MCF 10A (cell line): ENCODE results near the gene CROCC2. TPM values are rescaled to one million over a fixed set of nuclear protein-coding genes. Genes with fewer than 3 reads are reported as not detected.

Experiments
- BruUV-seq: library from RNA; stranded (reverse); fragments of 400-500 nt; replicated peaks from 2 replicates; lab custom pipeline; 2021; lab: Mats Ljungman, UMichigan
- CTCF ChIA-PET: fragments of 300-600 bp; sonication (Branson Sonifier 250); formaldehyde crosslinking; extraction: SDS; loops from one replicate; lab custom pipeline; 2021; ENCODE audit warnings: antibody characterized with exemption, inconsistent platforms; lab: Yijun Ruan, JAX
- POLR2A ChIA-PET: fragments of 300-600, 350-650 bp; sonication (Branson Sonifier 250); formaldehyde crosslinking; extraction: SDS; loops from one replicate; lab custom pipeline; 2020; ENCODE audit warnings: antibody characterized with exemption, inconsistent platforms; lab: Yijun Ruan, JAX
- DNase-seq: peaks from one replicate; pipeline ENCODE4 v3.0.0-alpha.2; 2018; ENCODE audit not compliant: unreplicated experiment
- H3K27ac Mint-ChIP-seq: one replicate; pipeline ENCODE4 v1.8.0; 2022; ENCODE audit warnings: mild to moderate bottlenecking, low read depth, mixed read lengths; ENCODE audit not compliant: unreplicated experiment
- H3K27me3 Mint-ChIP-seq: one replicate; pipeline ENCODE4 v1.8.0; 2022; ENCODE audit warnings: mixed read lengths; ENCODE audit not compliant: insufficient read depth, unreplicated experiment
- H3K36me3 Mint-ChIP-seq: one replicate; pipeline ENCODE4 v1.8.0; 2022; ENCODE audit warnings: mild to moderate bottlenecking, moderate library complexity, mixed read lengths; ENCODE audit not compliant: insufficient read depth, unreplicated experiment
- H3K4me1 Mint-ChIP-seq: one replicate; pipeline ENCODE4 v1.8.0; 2022; ENCODE audit warnings: mixed read lengths; ENCODE audit not compliant: insufficient read depth, unreplicated experiment
- H3K4me3 Mint-ChIP-seq: one replicate; pipeline ENCODE4 v1.8.0; 2022; ENCODE audit warnings: mild to moderate bottlenecking, moderate library complexity, mixed read lengths; ENCODE audit not compliant: unreplicated experiment
- H3K9me3 Mint-ChIP-seq: one replicate; pipeline ENCODE4 v1.8.0; 2022; ENCODE audit warnings: mixed read lengths; ENCODE audit not compliant: unreplicated experiment
- intact Hi-C: fragments of 100-400 bp; cut with micrococcal nuclease; formaldehyde crosslinking; loops from 2 replicates; pipeline ENCODE4 v1.14.1; 2022
- total RNA-seq: library from RNA; stranded (reverse); gene quantifications from 2 replicates; pipeline ENCODE4 v1.2.3, GENCODE V29; 2022
- TF ChIP-seq, protein P1 (sequence below): fragments of 200-600 bp; IDR thresholded peaks from one replicate; pipeline ENCODE4 v1.8.0; 2022; ENCODE audit warnings: antibody characterized with exemption, mild to moderate bottlenecking; ENCODE audit not compliant: unreplicated experiment

CROCC2 gene
- total RNA-seq, 1 experiment from 2014 or later, result not detected

DNA sequence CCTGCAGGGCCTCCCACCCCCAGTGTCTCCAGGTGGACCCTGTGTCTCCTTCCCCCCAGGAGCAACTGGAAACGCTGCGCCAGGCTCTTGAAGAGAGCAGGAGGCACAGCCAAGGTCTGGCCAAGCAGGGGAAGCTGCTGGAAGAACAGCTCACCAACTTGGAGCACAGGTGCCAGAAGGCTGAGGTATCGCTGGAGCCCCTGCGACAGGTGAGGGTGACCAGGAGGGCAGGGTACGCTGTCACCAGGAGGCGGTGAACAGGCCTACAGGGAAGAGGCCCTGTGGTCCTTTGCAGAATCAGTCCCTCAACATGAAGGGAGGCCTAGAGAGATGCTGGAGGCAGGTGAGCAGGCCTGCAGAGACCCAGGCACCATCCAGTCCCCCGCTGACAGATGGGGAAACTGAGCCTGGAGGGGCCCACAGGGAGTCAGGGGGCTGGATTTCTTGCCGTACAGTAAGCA, 76.7 kb downstream of the CROCC2 start:
- BruUV-seq, result no TSS peak
- Mint-ChIP-seq H3K9me3 (no peaks in the 10 kb centered on the region), H3K36me3 (peaks cover 6% of the 10 kb centered on the region), H3K27ac (no peak overlapping the region), H3K27me3 (no peaks in the 10 kb centered on the region), H3K4me1 (peaks cover 14% of the 10 kb centered on the region), H3K4me3 (no peak overlapping the region)
- intact Hi-C loops, result no loop called here
- POLR2A ChIA-PET, result interaction anchor here (1.4 kb wide), 1 partner anchor 27 kb away, joined by 3 read pairs; no protein-coding TSS in a partner anchor
- no peak for DNase-seq
- TF ChIP-seq, protein P1, sequence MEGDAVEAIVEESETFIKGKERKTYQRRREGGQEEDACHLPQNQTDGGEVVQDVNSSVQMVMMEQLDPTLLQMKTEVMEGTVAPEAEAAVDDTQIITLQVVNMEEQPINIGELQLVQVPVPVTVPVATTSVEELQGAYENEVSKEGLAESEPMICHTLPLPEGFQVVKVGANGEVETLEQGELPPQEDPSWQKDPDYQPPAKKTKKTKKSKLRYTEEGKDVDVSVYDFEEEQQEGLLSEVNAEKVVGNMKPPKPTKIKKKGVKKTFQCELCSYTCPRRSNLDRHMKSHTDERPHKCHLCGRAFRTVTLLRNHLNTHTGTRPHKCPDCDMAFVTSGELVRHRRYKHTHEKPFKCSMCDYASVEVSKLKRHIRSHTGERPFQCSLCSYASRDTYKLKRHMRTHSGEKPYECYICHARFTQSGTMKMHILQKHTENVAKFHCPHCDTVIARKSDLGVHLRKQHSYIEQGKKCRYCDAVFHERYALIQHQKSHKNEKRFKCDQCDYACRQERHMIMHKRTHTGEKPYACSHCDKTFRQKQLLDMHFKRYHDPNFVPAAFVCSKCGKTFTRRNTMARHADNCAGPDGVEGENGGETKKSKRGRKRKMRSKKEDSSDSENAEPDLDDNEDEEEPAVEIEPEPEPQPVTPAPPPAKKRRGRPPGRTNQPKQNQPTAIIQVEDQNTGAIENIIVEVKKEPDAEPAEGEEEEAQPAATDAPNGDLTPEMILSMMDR, result no peak
- CTCF ChIA-PET, result interaction anchor here (0.6 kb wide), 1 partner anchor 69 kb away, joined by 3 read pairs; no protein-coding TSS in a partner anchor

DNA sequence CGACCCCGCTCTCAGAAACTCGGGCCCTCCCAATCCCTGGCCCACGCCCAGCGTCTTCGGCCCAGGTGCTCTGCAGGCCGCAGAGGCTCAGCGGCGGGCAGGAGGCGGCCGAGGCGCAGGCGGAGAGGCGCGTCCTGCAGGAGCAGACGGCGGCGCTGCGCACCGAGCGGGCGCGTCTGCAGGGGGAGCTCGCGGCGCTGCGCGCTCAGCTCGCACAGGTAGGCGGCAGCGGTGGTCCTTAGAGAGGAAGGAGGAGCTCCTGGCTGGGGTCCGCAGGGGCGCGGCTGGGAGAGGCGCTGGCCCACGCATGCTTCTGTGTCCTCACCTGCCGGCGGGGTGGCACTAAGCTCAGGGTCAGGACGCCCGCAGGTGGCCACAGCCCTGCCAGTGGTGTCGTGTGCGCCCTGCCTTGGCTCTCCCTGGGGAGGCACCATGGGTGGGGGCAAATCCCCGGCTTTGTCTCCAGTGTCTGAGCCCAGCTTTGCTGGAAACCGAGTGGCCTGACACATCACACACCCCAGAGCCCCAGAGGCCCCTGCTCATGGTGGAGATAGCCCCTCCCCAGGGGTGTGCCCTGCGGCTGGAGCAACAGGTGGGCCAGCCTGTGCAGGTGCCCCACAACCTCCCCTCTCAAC, 77.3 kb downstream of the CROCC2 start:
- H3K4me3 Mint-ChIP-seq, result no peak overlapping the region
- TF ChIP-seq, protein P1, result peak; percentile 53
- H3K36me3 Mint-ChIP-seq, result peaks cover 6% of the 10 kb centered on the region
- CTCF ChIA-PET, result interaction anchor here (0.6 to 0.7 kb wide), 2 partner anchors 30 to 68 kb away, joined by 3 to 4 read pairs; no protein-coding TSS in a partner anchor
- no TSS peak for BruUV-seq
- H3K4me1 Mint-ChIP-seq, result peaks cover 19% of the 10 kb centered on the region
- no peaks in the 10 kb centered on the region for H3K27me3 Mint-ChIP-seq
- no peak overlapping the region for H3K27ac Mint-ChIP-seq
- DNase-seq, result peak; percentile 60
- intact Hi-C loops, result no loop called here
- POLR2A ChIA-PET, result no interaction called here
- no peaks in the 10 kb centered on the region for H3K9me3 Mint-ChIP-seq

DNA sequence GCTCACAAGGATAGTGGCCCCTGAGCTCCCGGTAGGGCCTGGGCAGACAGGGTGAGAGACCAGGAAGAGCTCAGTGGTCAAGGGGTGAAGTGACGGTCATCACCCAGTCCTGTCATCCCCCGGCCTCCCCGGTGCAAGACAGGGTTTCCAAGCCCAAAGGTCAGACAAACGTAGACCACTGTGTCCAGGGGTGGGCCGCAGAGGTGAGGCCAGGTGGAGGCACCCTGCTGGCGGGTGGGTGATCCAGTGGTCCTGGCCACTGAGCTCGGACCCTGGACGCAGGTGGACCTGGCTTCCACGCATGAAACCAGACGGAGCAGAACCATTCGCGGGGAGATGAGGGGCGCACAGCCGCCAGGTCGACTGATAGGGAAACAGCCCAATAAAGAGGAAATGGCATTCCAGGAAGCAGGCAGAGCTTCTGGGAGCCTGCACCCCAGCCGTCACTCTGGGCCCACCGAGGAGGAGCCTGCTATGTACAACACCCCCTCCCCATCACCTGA, 77.9 kb downstream of the CROCC2 start:
- no peak overlapping the region for H3K27ac Mint-ChIP-seq
- H3K4me1 Mint-ChIP-seq, result peaks cover 19% of the 10 kb centered on the region
- no peak overlapping the region for H3K4me3 Mint-ChIP-seq
- H3K9me3 Mint-ChIP-seq, result no peaks in the 10 kb centered on the region
- H3K36me3 Mint-ChIP-seq, result peaks cover 6% of the 10 kb centered on the region
- POLR2A ChIA-PET, result no interaction called here
- no TSS peak for BruUV-seq
- intact Hi-C loops, result no loop called here
- TF ChIP-seq, protein P1, result no peak
- H3K27me3 Mint-ChIP-seq, result no peaks in the 10 kb centered on the region
- CTCF ChIA-PET, result interaction anchor here (0.6 to 0.7 kb wide), 2 partner anchors 29 kb away, joined by 3 to 4 read pairs; no protein-coding TSS in a partner anchor
- DNase-seq, result no peak

DNA sequence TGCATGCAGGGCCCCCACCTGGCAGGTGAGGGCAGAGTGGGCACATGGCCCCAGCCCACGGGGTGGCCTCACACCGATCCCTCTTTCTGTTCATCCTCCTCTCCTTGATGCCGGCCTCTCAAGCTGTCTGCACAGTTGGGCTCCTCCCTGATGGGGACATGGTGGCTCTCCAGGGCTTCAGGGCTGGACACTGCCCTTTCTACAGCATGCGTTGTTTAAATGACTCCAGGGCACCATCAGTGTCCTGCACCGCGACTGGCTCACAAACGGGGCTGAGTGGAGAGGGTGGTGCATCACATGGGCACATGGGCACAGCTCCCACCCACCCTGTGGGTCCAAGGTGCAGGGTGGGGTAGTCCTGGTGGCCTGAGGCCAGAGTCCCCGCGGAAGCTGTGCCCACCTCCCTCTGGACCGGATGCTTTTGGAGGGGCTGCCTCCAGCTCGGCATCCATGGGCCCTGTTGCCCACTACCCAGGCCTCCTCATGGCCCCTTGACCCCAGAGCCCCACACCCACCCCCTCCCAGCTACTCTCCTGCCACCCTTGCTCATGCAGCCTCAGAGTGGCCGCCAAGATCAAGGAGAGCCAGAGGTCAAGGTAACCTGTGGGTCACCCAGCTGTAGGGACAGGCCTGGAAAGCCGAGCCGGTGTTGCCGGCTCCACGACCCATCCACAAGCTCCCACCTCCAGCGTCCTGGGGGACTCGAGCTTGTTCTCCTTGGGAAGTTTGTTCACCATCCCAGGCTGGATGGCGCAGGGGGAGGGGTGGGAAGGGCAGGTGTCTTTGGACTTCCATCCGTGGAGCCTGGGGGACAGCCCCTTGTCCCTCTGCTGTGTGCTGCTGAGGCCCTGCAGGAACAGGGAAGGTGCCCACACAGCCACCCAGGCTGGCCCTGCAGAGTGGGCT, 80.0 kb downstream of the CROCC2 start:
- TF ChIP-seq, protein P1, result no peak
- no peak overlapping the region for H3K27ac Mint-ChIP-seq
- H3K27me3 Mint-ChIP-seq, result no peaks in the 10 kb centered on the region
- CTCF ChIA-PET, result no interaction called here
- H3K36me3 Mint-ChIP-seq, result peaks cover 6% of the 10 kb centered on the region
- no TSS peak for BruUV-seq
- peaks cover 19% of the 10 kb centered on the region for H3K4me1 Mint-ChIP-seq
- POLR2A ChIA-PET, result no interaction called here
- H3K9me3 Mint-ChIP-seq, result no peaks in the 10 kb centered on the region
- DNase-seq, result no peak
- intact Hi-C loops, result no loop called here
- H3K4me3 Mint-ChIP-seq, result no peak overlapping the region
